Vagina (tissue), 2 donors: ENCODE results near the gene RYR2. TPM values are rescaled to one million over a fixed set of nuclear protein-coding genes. Genes with fewer than 3 reads are reported as not detected.
"Not testable (repeated sequence)": the region's sequence is repeated elsewhere in the genome, so short reads cannot be mapped to it uniquely, and the experiment has no call there.

Experiments
- DNase-seq, 2 donors: peaks; one replicate each; pipeline ENCODE4 v3.0.0-alpha.2; 2017; ENCODE audit errors: extremely low spot score in 2 of 2
- H3K27ac ChIP-seq: fragments of 200-600 bp; sonication (generic); one replicate; pipeline ENCODE4 v1.5.1; 2019
- H3K27me3 ChIP-seq: fragments of 200-600 bp; sonication (generic); one replicate; pipeline ENCODE4 v1.5.1; 2019
- H3K36me3 ChIP-seq, 2 donors: fragments of 200-600 bp; sonication (generic); one replicate each; pipeline ENCODE4 v1.5.1; 2017 to 2019
- H3K4me1 ChIP-seq: fragments of 200-600 bp; sonication (generic); one replicate; pipeline ENCODE4 v1.5.1; 2019
- H3K4me3 ChIP-seq, 2 donors: fragments of 200-600 bp; sonication (generic); 1 replicate in 1 of 2; 2 replicates in 1 of 2; pipeline ENCODE4 v1.5.1; 2016 to 2019
- H3K9me3 ChIP-seq: fragments of 200-600 bp; sonication (generic); one replicate; pipeline ENCODE4 v1.5.1; 2019
- POLR2A ChIP-seq, 2 donors: fragments of 450-650 bp; IDR thresholded peaks; one replicate each; pipeline ENCODE4 v1.6.1; 2017; ENCODE audit warnings: antibody characterized with exemption in 2 of 2, mild to moderate bottlenecking in 2 of 2, moderate library complexity in 2 of 2
- POLR2AphosphoS5 ChIP-seq, 2 donors: sonication (generic); formaldehyde crosslinking; IDR thresholded peaks; one replicate each; pipeline ENCODE4 v1.9.0; 2017; ENCODE audit warnings: antibody characterized with exemption in 2 of 2, mild to moderate bottlenecking in 2 of 2, low read depth in 1 of 2; ENCODE audit not compliant: insufficient read depth in 1 of 2
- intact Hi-C: fragments of 100-400 bp; cut with DNase I; formaldehyde crosslinking; loops from one replicate; pipeline ENCODE4 v1.15.1; 2023
- total RNA-seq: library from RNA; depleted of rRNA; stranded (reverse); fragments of >200 nt; gene quantifications from one replicate; pipeline ENCODE4 v1.2.3, GENCODE V29; 2016
- TF ChIP-seq, protein P1 (sequence below), 3 experiments: fragments of 450-650 bp in 2 of 3; fragments of 200-600 bp in 1 of 3; sonication (generic) in 1 of 3; IDR thresholded peaks; one replicate each; pipeline ENCODE4 v1.5.1; 2017 to 2019; ENCODE audit warnings: antibody characterized with exemption in 3 of 3, mild to moderate bottlenecking in 2 of 3, moderate library complexity in 2 of 3

The RYR2 gene
- total RNA-seq, 1 donor from 2014 or later = 1.5 TPM

DNA sequence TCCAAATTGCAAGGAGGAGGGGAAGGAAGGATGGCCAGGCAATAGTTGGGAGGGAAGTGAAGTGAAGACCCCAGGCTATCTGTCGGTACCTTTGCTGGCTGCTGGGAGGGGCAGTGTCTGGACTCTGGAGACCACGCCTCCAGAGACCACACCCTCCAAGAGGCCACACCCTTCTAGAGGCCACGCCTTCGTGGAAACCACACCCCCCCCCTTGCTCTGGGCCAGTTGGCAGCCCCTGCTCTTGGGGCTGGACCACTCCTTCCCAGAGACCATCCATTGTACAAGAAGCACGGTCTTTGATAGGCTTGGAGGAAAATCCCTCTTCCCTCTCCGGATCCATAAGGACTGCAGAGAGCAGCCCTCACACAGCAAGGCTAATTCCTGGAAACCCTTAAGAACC lies 73.1 kb downstream of the RYR2 start:
- Histone ChIP-seq H3K4me1 (no peaks in the 10 kb centered on the region), H3K4me3 (no peak overlapping the region), H3K27ac (no peak overlapping the region), H3K27me3 (no peaks in the 10 kb centered on the region), H3K36me3 (no peaks in the 10 kb centered on the region), H3K9me3 (no peaks in the 10 kb centered on the region)
- no peak for DNase-seq
- intact Hi-C loops = no loop called here
- no peak for TF ChIP-seq POLR2A (IDR thresholded peaks at IDR 0.05)
- no peak for TF ChIP-seq POLR2AphosphoS5 (IDR thresholded peaks at IDR 0.05; ENCODE audit: insufficient read depth in 1 of 2, low read depth in 1 of 2)
- TF ChIP-seq, protein P1, sequence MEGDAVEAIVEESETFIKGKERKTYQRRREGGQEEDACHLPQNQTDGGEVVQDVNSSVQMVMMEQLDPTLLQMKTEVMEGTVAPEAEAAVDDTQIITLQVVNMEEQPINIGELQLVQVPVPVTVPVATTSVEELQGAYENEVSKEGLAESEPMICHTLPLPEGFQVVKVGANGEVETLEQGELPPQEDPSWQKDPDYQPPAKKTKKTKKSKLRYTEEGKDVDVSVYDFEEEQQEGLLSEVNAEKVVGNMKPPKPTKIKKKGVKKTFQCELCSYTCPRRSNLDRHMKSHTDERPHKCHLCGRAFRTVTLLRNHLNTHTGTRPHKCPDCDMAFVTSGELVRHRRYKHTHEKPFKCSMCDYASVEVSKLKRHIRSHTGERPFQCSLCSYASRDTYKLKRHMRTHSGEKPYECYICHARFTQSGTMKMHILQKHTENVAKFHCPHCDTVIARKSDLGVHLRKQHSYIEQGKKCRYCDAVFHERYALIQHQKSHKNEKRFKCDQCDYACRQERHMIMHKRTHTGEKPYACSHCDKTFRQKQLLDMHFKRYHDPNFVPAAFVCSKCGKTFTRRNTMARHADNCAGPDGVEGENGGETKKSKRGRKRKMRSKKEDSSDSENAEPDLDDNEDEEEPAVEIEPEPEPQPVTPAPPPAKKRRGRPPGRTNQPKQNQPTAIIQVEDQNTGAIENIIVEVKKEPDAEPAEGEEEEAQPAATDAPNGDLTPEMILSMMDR (IDR thresholded peaks at IDR 0.05) = no peak

DNA sequence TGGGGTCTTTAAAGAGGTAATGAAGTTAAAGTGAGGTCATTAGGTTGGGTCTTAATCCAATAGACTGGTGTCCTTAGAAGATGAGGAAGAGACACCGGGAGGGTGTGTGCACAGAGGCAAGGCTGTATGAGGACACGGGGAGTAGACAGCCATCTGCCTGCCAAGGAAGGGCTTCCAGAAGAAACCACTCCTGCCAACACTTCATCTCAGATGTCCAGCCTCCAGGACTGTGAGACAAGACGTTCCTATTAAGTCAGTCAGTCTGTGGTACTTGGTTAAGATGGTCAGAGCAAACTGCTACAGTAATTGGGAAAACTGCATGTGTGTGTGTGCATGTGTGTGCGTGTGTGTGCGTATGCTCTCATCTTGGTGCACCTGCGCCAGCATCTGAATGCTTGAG lies 77.1 kb downstream of the RYR2 start:
- intact Hi-C loops = no loop called here
- Histone ChIP-seq H3K36me3 (no peaks in the 10 kb centered on the region), H3K4me1 (no peaks in the 10 kb centered on the region), H3K4me3 (no peak overlapping the region), H3K27ac (no peak overlapping the region), H3K27me3 (no peaks in the 10 kb centered on the region), H3K9me3 (no peaks in the 10 kb centered on the region)
- no peak for DNase-seq
- TF ChIP-seq POLR2AphosphoS5 (IDR thresholded peaks at IDR 0.05; ENCODE audit: insufficient read depth in 1 of 2, low read depth in 1 of 2) (no peak), POLR2A (IDR thresholded peaks at IDR 0.05) (no peak)
- TF ChIP-seq, protein P1 (IDR thresholded peaks at IDR 0.05) = no peak

DNA sequence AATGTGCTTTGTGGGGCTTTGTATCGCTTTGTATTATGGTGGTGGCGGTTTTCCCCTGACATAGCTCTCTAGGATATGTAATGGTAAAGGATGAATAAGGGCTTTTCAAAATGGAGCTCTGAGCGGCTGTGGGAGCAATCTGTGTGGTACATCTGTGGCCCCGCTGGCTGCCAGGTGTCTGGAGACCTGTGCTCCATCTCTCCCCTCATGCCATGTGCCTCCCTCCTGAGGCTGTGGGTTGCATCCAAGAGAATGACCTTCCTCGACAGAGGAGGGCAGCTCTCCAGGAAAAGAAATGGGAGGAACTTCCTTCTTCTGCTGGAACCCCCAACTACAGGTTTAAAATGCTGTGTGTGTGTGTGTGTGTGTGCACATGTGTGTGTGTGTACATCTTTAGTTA lies 78.7 kb downstream of the RYR2 start:
- TF ChIP-seq POLR2AphosphoS5 (IDR thresholded peaks at IDR 0.05; ENCODE audit: insufficient read depth in 1 of 2, low read depth in 1 of 2) = no peak
- TF ChIP-seq, protein P1 (IDR thresholded peaks at IDR 0.05) = no peak
- no peak for TF ChIP-seq POLR2A (IDR thresholded peaks at IDR 0.05)
- Histone ChIP-seq H3K9me3 (no peaks in the 10 kb centered on the region), H3K27me3 (no peaks in the 10 kb centered on the region), H3K4me1 (no peaks in the 10 kb centered on the region), H3K4me3 (no peak overlapping the region), H3K36me3 (no peaks in the 10 kb centered on the region), H3K27ac (no peak overlapping the region)
- no peak for DNase-seq
- intact Hi-C loops = no loop called here

DNA sequence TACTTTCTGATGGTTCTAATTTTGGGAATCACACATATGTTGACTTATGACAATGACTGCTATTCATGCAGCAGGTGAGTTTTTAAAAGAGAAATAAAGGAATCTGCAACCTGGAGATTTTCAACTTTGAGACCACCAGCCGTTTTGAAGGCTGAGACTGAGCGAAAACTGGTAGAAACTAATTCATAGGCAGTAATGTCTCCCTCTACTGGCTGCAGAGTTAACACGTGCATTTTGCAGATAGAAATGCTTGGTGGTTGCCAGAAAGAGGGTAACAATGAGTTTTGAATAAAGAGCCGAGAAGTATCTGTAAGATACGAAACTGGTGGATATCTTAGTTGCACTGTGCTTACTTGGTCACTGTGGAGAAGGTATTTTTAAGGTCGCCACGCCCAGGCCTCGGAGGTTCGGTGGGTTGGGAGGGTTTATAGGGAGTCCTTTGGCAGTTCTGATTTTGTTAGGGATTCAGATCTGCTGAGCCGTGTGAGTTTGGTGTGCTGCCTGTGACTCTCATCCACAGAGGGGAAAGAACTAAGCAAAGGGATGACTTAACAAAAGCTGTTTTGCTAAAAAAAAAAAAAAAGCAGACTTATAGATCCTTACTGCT lies 83.0 kb downstream of the RYR2 start:
- DNase-seq = no peak

DNA sequence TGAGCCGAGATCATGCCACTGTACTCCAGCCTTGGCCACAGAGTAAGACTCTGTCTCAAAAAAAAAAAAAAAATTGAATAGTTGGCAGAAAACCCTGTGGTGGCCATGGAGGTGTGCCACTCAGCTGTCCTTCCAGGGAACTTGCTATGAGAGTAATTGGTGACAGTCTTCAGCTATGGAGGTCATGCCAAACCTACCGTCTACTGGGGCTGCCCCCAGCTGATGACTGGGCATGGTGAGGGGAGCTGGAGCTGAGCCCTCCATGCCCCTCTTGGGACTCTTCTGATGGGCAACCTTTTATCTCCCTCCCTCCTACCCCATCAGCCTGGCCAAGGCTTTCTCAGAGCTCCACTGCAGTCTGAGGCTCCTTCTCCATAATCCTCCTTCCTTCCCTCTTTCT lies 84.2 kb downstream of the RYR2 start:
- TF ChIP-seq, protein P1 (IDR thresholded peaks at IDR 0.05) = no peak
- no peak for TF ChIP-seq POLR2A (IDR thresholded peaks at IDR 0.05)
- no peak for TF ChIP-seq POLR2AphosphoS5 (IDR thresholded peaks at IDR 0.05; ENCODE audit: insufficient read depth in 1 of 2, low read depth in 1 of 2)
- intact Hi-C loops = no loop called here

More for the DNA sequence above, 83.0 kb downstream of the RYR2 start:
- Histone ChIP-seq H3K4me3 (no peak overlapping the region), H3K27me3 (no peaks in the 10 kb centered on the region), H3K9me3 (no peaks in the 10 kb centered on the region), H3K27ac (no peak overlapping the region), H3K36me3 (no peaks in the 10 kb centered on the region), H3K4me1 (no peaks in the 10 kb centered on the region)
- intact Hi-C loops = no loop called here
- TF ChIP-seq, protein P1 (IDR thresholded peaks at IDR 0.05) = no peak
- TF ChIP-seq POLR2A (IDR thresholded peaks at IDR 0.05) (no peak), POLR2AphosphoS5 (IDR thresholded peaks at IDR 0.05; ENCODE audit: insufficient read depth in 1 of 2, low read depth in 1 of 2) (no peak)

DNA sequence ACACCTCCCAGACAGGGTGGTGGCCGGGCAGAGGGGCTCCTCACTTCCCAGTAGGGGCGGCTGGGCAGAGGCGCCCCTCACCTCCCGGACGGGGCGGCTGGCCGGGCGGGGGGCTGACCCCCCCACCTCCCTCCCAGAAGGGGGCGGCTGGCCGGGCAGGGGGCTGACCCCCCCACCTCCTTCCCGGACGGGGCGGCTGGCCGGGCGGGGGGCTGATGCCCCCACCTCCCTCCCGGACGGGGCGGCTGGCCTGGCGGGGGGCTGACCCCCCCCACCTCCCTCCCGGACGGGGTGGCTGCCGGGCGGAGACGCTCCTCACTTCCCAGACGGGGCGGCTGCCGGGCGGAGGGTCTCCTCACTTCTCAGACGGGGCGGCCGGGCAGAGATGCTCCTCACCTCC lies 85.3 kb downstream of the RYR2 start:
- intact Hi-C loops, H3K9me3 ChIP-seq, H3K4me3 ChIP-seq, H3K4me1 ChIP-seq, H3K27me3 ChIP-seq, H3K27ac ChIP-seq, H3K36me3 ChIP-seq, DNase-seq: not testable (repeated sequence)

More for the DNA sequence above, 84.2 kb downstream of the RYR2 start:
- no peak for DNase-seq
- Histone ChIP-seq H3K27me3 (no peaks in the 10 kb centered on the region), H3K27ac (no peak overlapping the region), H3K9me3 (no peaks in the 10 kb centered on the region), H3K36me3 (no peaks in the 10 kb centered on the region), H3K4me1 (no peaks in the 10 kb centered on the region), H3K4me3 (no peak overlapping the region)
